ENCODE data around the gene GPR17.

DNA sequence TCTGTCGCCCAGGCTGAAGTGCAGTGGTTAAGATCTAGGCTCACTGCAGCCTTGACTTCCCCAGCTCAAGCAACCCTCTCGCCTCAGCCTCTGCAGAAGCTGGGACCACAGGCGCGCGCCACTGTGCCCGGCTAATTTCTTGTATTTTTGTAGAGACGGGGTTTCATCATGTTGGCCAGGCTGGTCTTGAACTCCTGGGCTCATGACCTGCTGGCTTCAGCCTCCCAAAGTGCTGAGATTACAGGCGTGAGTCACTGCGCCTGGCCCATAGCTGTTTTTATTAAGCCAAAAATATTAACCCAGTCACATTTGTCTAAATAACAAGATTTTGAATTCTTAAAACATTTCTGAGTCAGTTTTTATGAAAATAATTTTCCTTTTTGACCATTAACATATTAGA lies 49.0 kb downstream of the GPR17 start:
- TF ChIP-seq, protein P1, sequence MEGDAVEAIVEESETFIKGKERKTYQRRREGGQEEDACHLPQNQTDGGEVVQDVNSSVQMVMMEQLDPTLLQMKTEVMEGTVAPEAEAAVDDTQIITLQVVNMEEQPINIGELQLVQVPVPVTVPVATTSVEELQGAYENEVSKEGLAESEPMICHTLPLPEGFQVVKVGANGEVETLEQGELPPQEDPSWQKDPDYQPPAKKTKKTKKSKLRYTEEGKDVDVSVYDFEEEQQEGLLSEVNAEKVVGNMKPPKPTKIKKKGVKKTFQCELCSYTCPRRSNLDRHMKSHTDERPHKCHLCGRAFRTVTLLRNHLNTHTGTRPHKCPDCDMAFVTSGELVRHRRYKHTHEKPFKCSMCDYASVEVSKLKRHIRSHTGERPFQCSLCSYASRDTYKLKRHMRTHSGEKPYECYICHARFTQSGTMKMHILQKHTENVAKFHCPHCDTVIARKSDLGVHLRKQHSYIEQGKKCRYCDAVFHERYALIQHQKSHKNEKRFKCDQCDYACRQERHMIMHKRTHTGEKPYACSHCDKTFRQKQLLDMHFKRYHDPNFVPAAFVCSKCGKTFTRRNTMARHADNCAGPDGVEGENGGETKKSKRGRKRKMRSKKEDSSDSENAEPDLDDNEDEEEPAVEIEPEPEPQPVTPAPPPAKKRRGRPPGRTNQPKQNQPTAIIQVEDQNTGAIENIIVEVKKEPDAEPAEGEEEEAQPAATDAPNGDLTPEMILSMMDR (IDR thresholded peaks at IDR 0.05; ENCODE audit: low read depth, low read length, poor library complexity, severe bottlenecking), result no peak
- TF ChIP-seq EZH2phosphoT487 (IDR thresholded peaks at IDR 0.05; ENCODE audit: borderline replicate concordance, low read length), result no peak

Data from DOHH2 (cell line).